GM19351 (cell line): ENCODE data around the gene FKBP1A.
"Not testable (repeated sequence)": the region's sequence is repeated elsewhere in the genome, so short reads cannot be mapped to it uniquely, and the experiment has no call there.

Source experiments
- ATAC-seq: cut with Tn5 transposase; IDR thresholded peaks from one replicate; pipeline ENCODE4 v1.9.1; 2021; ENCODE audit warnings: mild to moderate bottlenecking, moderate library complexity; ENCODE audit not compliant: unreplicated experiment

Gene FKBP1A

GRCh38 chr20:1369970-1370369 lies 22.9 kb downstream of the FKBP1A start:
- ATAC-seq = no peak

GRCh38 chr20:1368448-1369199 lies 24.2 kb downstream of the FKBP1A start:
- ATAC-seq = no peak

- ATAC-seq = no peak
Observed at GRCh38 chr20:1367479-1367878, 25.4 kb downstream of the FKBP1A start.

GRCh38 chr20:1364106-1364505 lies 28.7 kb downstream of the FKBP1A start:
- no peak for ATAC-seq

- no peak for ATAC-seq
Observed at GRCh38 chr20:1363522-1363921, 29.3 kb downstream of the FKBP1A start.

- no peak for ATAC-seq
Observed at GRCh38 chr20:1362484-1362883, 30.4 kb downstream of the FKBP1A start.

- ATAC-seq = no peak
Observed at GRCh38 chr20:1360094-1360846, 32.6 kb downstream of the FKBP1A start.

- ATAC-seq = no peak
Observed at GRCh38 chr20:1357921-1358671, 34.8 kb downstream of the FKBP1A start.

- no peak for ATAC-seq
Observed at GRCh38 chr20:1353956-1354355, 38.9 kb downstream of the FKBP1A start.

GRCh38 chr20:1346315-1346969 lies 46.4 kb downstream of the FKBP1A start:
- no peak for ATAC-seq

- ATAC-seq = no peak
Observed at GRCh38 chr20:1345756-1346093, 47.1 kb downstream of the FKBP1A start.

GRCh38 chr20:1345030-1345755 lies 47.7 kb downstream of the FKBP1A start:
- no peak for ATAC-seq

GRCh38 chr20:1343446-1344124 lies 49.3 kb downstream of the FKBP1A start:
- ATAC-seq = not testable (repeated sequence)

GRCh38 chr20:1341561-1342265 lies 51.1 kb downstream of the FKBP1A start:
- ATAC-seq = no peak

- no peak for ATAC-seq
Observed at GRCh38 chr20:1338801-1339200, 54.1 kb downstream of the FKBP1A start.

GRCh38 chr20:1338096-1338495 lies 54.8 kb downstream of the FKBP1A start:
- no peak for ATAC-seq

GRCh38 chr20:1337441-1337840 lies 55.4 kb downstream of the FKBP1A start:
- ATAC-seq = no peak

- no peak for ATAC-seq
Observed at GRCh38 chr20:1336699-1337367, 56.0 kb downstream of the FKBP1A start.
